ENCODE measurements around the gene SHLD2.
"Not testable (repeated sequence)": the region's sequence is repeated elsewhere in the genome, so short reads cannot be mapped to it uniquely, and the experiment has no call there.

The SHLD2 gene

DNA sequence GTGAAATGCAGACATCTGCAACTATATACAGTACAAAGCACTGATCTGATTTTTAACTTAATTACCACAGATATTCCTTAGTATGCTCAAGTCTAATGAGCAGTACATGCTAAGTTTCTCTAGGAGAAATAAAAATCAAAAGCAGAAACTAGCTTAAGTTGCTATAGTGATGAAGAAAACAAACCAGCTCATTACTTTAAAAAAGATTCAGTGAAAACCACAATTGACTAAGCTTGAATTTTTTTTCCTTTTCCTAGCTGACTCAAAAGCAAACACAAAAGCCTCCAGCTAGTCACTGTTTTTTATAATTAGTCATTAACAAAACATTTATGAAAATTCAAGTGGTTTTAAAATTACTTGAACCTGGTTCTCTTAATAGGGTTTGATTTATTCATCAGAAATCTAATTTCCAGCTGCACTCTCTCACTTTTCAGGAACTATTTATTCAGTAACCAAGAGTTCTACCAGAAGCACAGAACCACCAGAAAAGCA lies 10.7 kb upstream of the SHLD2 start:
- not testable (repeated sequence) for DNase-seq

GRCh38 chr10:87085537-87085936 lies 9.5 kb upstream of the SHLD2 start:
- DNase-seq: no peak

- no peak for DNase-seq
These were observed 5.3 kb upstream of the SHLD2 start for GRCh38 chr10:87089746-87090145.

GRCh38 chr10:87090779-87091178 lies 4.2 kb upstream of the SHLD2 start:
- no peak for DNase-seq

- DNase-seq: no peak
These were observed 2.6 kb upstream of the SHLD2 start for GRCh38 chr10:87092376-87092860.

- no peak for DNase-seq
These were observed 2.0 kb upstream of the SHLD2 start for GRCh38 chr10:87092861-87093631.

DNA sequence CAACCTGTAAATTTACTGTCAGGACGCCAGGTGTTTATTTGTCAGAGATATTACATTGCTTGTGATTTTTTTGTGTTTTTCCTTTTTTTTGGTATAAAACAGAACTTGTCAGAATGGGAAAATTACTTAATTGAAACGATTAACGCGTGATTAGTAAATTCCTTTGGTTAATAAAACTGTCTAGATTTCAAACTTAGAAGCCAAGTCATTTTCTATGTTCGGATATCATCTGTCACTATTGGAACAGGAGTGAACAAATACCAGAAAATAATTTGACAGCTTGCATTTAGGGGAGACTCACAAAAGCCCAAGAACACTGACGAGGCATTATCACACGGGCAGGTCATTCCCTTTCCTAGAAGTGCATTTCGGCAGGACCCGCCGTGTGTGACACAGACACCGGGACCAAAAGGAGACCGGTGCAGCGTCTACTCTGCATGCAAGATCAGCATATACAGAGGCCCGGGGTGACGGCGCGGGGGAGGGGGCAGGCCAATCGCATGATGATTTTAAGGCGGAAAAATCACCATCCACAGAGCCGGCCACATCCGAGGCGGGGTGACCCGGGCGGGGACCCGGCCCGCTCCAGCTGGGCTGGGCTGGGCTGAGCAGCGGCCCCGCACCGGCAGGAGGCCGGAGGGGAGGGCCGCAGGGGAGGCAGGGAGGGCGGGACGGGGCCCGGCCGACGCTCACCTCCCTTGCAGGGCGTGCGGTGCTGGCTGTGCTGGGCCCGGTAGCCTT lies 1.2 kb upstream of the SHLD2 start:
- peak; percentile 57 for DNase-seq

- peak; percentile 82 for DNase-seq
These were observed 385 bp downstream of the SHLD2 start for GRCh38 chr10:87095236-87095945.

- no peak for DNase-seq
These were observed 7.0 kb downstream of the SHLD2 start for GRCh38 chr10:87101996-87102395.

GRCh38 chr10:87104727-87105126 lies 9.7 kb downstream of the SHLD2 start:
- not testable (repeated sequence) for DNase-seq

DNA sequence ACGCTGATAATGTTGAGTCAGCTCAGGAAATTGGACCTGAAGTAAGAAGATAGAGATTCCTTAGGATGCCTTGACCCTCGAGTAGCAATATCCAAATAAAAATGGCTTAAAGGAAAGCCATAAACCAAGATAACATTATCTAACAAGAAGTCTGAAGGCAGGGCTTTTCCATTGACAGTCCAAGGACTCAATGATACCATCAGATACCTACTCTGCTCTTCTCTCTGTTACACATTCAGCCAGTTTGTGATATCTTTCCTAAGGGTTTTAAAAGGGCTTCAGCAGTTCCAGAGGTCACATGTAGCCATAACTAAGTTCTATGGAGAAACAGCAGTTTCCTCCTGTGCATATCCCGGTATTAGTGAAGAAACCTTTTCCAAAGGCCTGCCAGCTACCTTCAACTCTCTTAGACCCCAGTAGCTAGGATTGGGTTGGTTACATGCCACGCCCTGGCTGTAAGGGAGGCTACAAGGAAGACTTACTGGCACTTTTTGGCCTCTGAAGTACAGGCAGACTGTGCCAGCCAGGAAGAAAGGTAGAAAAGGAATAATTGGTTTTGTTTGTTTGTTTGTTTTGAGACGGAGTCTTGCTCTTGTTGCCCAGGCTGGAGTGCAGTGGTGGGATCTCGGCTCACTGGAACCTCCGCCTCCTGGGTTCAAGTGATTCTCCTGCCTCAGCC lies 10.6 kb downstream of the SHLD2 start:
- no peak for DNase-seq

DNA sequence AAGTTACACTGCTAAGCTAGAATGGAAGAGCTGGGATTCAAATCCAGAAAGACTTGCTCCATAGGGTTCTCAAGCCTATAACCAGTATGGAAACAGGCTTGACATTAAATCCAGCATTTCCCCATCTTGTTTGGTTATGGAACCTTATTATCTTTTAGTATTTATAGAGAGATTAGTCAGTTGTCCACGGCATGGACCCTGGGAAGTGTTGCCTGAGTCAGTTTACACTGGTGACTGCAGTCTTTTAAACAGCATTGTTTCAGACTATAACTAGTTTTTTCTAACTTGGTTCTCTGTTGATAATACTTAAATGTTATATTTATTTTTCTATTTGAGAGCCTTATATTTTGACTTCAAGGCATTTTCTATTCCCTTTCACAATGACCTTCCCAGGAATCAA lies 23.1 kb downstream of the SHLD2 start:
- not testable (repeated sequence) for DNase-seq

- DNase-seq: not testable (repeated sequence)
These were observed 24.0 kb downstream of the SHLD2 start for GRCh38 chr10:87119029-87119428.

GRCh38 chr10:87123351-87123750 lies 28.3 kb downstream of the SHLD2 start:
- not testable (repeated sequence) for DNase-seq

- DNase-seq: not testable (repeated sequence)
These were observed 32.0 kb downstream of the SHLD2 start for GRCh38 chr10:87127048-87127447.

DNA sequence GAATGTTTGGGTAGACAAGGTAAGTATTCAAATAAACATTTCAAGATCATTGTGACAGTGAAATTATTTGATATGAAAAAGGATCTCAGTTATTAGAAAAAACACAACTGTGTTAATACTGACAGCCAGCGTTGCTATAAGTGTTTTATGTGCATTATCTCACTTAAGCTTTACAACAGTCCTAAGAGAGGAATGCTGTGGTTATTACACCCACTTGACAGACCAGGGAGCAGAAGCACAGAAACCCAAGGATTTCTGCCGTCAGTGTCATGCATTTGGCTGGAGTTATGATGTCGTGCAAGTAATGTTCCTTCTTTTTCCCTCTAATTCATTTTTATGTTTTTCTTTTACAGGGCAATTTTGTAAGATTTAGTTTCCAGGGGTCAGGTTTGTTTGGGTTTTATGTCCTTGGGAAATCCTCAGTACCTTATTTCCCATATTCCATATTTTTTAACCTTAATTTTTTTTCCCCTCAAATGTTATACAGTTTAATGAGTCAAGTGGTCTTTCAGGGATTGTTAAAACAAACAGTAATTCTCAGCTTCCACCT lies 32.7 kb downstream of the SHLD2 start:
- not testable (repeated sequence) for DNase-seq

GRCh38 chr10:87132176-87132575 lies 37.2 kb downstream of the SHLD2 start:
- not testable (repeated sequence) for DNase-seq

DNA sequence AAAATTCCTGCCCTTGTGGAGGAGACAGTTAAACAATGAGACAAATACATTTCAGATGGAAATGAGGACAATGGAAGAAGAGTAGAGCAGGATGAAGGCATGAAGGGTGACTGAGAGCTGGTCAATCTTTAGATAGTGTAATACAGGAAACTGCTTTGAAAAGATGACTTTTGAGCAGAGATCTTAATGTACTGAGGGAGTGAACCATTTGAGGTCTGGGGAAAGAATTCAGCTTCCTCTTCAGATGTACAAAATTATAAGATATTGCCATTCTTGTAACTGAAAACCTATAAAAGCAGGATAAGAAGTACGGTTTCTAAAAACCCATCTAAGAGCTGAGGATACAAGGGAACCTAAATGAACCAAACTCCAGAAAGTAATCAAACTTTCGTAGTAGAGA lies 38.9 kb downstream of the SHLD2 start:
- not testable (repeated sequence) for DNase-seq

DNA sequence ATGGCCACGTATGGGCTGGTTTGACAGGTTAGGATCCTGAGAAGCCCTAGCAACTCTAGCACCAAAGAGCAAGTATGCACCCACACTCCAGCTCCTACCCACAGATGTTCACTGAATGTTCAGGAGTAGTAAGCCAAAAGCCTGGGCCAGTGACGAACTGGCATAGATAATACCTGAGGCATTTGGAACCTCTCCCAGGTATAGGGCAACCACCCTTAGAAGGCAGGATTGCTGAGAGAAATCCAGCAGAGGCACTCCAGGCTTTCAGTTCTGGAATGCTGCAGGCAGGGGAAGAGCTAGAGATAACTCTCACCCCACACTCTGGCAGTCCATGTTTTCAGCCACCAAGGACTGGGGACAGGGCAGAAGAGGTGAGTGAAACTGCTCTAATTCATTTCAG lies 39.4 kb downstream of the SHLD2 start:
- not testable (repeated sequence) for DNase-seq

GRCh38 chr10:87137478-87137877 lies 42.5 kb downstream of the SHLD2 start:
- not testable (repeated sequence) for DNase-seq

GRCh38 chr10:87142230-87143108 lies 47.5 kb downstream of the SHLD2 start:
- DNase-seq: not testable (repeated sequence)
